ENCODE results near the gene WWOX. TPM values are rescaled to one million over a fixed set of nuclear protein-coding genes. Genes with fewer than 3 reads are reported as not detected.
A peak's percentile ranks its signal among the peaks of the same experiment; 100 is the strongest.

Gene WWOX
- total and polyA plus RNA-seq, 2 of the 4 experiments (the other 2 are of a cell fraction): 2.7 to 5.4 TPM

DNA sequence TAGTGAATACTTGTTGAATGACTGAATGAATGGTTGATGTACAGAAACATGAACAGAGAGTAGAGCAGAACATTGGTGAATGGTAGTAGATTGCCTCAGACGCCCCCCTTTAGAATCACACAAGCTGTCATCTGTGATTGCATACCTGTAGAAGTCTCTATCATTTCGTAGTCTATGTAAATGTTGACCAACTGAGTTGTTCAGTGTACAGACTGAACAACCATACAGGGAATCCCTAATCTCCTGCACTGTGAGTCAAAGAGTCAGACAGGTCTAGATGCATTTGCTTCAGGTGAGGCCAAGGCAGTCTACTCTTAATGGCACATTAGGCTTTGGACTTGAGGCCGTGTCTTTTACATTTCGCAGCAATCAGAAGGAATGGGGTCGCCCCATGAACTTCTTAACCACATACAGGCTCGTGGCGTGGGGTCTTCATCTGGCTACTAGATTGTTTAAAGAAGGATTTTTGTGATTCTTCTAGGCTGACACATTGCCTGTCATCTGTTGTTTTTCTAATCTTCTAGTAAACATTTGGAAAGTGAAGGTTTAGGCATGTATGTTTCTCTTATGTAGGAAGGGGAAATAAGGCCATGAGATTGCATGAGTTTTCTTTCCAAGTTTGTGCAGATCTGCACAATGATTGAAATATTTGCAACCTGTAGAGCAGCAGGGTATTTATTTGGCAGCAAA, 157.4 kb downstream of the WWOX start:
- H3K18ac ChIP-seq (ENCODE audit: low read depth, low read length): no peak overlapping the region
- H3K56ac ChIP-seq (ENCODE audit: extremely low read depth, insufficient read depth, low read length): no peak overlapping the region
- no peaks in the 10 kb centered on the region for H3K79me1 ChIP-seq (ENCODE audit: low read depth in 1 of 2, low read length in 2 of 2)
- H3K9ac ChIP-seq (ENCODE audit: low read depth, low read length): no peak overlapping the region
- H2BK15ac ChIP-seq (ENCODE audit: low read depth, low read length): no peak overlapping the region
- no peaks in the 10 kb centered on the region for H3K27me3 ChIP-seq (ENCODE audit: control insufficient read depth, insufficient read depth, low read length)
- no peak overlapping the region for H2AK9ac ChIP-seq (replicated peaks; ENCODE audit: low read depth, low read length, poor library complexity)
- peak overlapping the region; percentile 45; the same call in 1 of the 2 replicates for H3K4me2 ChIP-seq (ENCODE audit: low read depth, low read length)
- H2AFZ ChIP-seq (replicated peaks; ENCODE audit: low read length, poor library complexity): no peak overlapping the region
- 0 out of 2 replicates have a peak, but pooled peaks cover 2% of the 10 kb centered on the region for H3K9me3 ChIP-seq (ENCODE audit: control insufficient read depth, insufficient read depth, low read length)
- CTCF ChIA-PET: no interaction called here
- no peak overlapping the region for H3K27ac ChIP-seq (ENCODE audit: insufficient read depth, low read length)
- no peak overlapping the region for H2BK20ac ChIP-seq (ENCODE audit: low read depth, low read length)
- no peak overlapping the region for H4K5ac ChIP-seq (ENCODE audit: low read depth, low read length)
- intact Hi-C loops (cut with micrococcal nuclease): no loop called here
- H3K14ac ChIP-seq (replicated peaks; ENCODE audit: low read depth, low read length): no peak overlapping the region
- dilution Hi-C loops (cut with HindIII; ENCODE audit: low sequenced_read_pairs, unreplicated experiment): no loop called here
- no peaks in the 10 kb centered on the region for H4K20me1 ChIP-seq (ENCODE audit: insufficient read depth, low read length)
- no peaks in the 10 kb centered on the region for H3K4me1 ChIP-seq (ENCODE audit: control insufficient read depth, insufficient read depth, low read length)
- no peak overlapping the region for H2BK120ac ChIP-seq (ENCODE audit: low read depth, low read length)
- 100% methylated on average over 2 of the region's 7 CpGs; no CpG with 5 or more reads in 1 of the 2 experiments for WGBS, 2 experiments (ENCODE audit: extremely low coverage in 2 of 2, insufficient read length in 1 of 2)
- no peak overlapping the region for H4K8ac ChIP-seq (ENCODE audit: low read depth in 2 of 2, low read length in 2 of 2)
- H3K4me3 ChIP-seq (ENCODE audit: insufficient read depth, low read depth, low read length): no peak overlapping the region
- no peaks in the 10 kb centered on the region for H3K9me1 ChIP-seq (ENCODE audit: insufficient read depth, low read length)
- DNase-seq: no peak
- TF ChIP-seq MAFK (IDR thresholded peaks at IDR 0.05; ENCODE audit: low read depth, low read length) (no peak), CEBPB (IDR thresholded peaks at IDR 0.05; ENCODE audit: low read depth, low read length) (no peak), CTCF (conservative IDR thresholded peaks at IDR 0.05; ENCODE audit: low read depth, low read length) (no peak), RCOR1 (IDR thresholded peaks at IDR 0.05; ENCODE audit: insufficient replicate concordance, low read length) (no peak), NFE2L2 (IDR thresholded peaks at IDR 0.05; ENCODE audit: low read depth, low read length) (no peak), BHLHE40 (IDR thresholded peaks at IDR 0.05; ENCODE audit: low read depth, low read length) (no peak), CHD1 (IDR thresholded peaks at IDR 0.05; ENCODE audit: low read depth, low read length) (no peak), FOS (IDR thresholded peaks at IDR 0.05; ENCODE audit: low read depth, low read length) (no peak), MAZ (IDR thresholded peaks at IDR 0.05; ENCODE audit: borderline replicate concordance, low read depth, low read length) (no peak), SMC3 (IDR thresholded peaks at IDR 0.05; ENCODE audit: low read depth, low read length) (no peak), POLR2A (IDR thresholded peaks at IDR 0.05; ENCODE audit: low read depth, low read length) (no peak), RFX5 (IDR thresholded peaks at IDR 0.05; ENCODE audit: low read depth, low read length) (no peak), RAD21 (IDR thresholded peaks at IDR 0.05; ENCODE audit: low read length) (no peak), MXI1 (IDR thresholded peaks at IDR 0.05; ENCODE audit: borderline replicate concordance, low read depth, low read length) (no peak)
- TF ChIP-seq, protein P1, sequence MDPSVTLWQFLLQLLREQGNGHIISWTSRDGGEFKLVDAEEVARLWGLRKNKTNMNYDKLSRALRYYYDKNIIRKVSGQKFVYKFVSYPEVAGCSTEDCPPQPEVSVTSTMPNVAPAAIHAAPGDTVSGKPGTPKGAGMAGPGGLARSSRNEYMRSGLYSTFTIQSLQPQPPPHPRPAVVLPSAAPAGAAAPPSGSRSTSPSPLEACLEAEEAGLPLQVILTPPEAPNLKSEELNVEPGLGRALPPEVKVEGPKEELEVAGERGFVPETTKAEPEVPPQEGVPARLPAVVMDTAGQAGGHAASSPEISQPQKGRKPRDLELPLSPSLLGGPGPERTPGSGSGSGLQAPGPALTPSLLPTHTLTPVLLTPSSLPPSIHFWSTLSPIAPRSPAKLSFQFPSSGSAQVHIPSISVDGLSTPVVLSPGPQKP (IDR thresholded peaks at IDR 0.05; ENCODE audit: borderline replicate concordance, low read depth, low read length): no peak
- TF ChIP-seq, protein P2, sequence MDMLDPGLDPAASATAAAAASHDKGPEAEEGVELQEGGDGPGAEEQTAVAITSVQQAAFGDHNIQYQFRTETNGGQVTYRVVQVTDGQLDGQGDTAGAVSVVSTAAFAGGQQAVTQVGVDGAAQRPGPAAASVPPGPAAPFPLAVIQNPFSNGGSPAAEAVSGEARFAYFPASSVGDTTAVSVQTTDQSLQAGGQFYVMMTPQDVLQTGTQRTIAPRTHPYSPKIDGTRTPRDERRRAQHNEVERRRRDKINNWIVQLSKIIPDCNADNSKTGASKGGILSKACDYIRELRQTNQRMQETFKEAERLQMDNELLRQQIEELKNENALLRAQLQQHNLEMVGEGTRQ (IDR thresholded peaks at IDR 0.05; ENCODE audit: low read depth, low read length): no peak
- BruUV-seq (replicated peaks): no TSS peak
- H3K23ac ChIP-seq (ENCODE audit: low read depth, low read length): no peak overlapping the region
- no peak overlapping the region for H3K4ac ChIP-seq (ENCODE audit: low read depth, low read length)
- no peaks in the 10 kb centered on the region for H3K36me3 ChIP-seq (ENCODE audit: control insufficient read depth, insufficient read depth, low read length)
- no peak overlapping the region for H2BK5ac ChIP-seq (ENCODE audit: low read depth, low read length, poor library complexity, severe bottlenecking)
- in situ Hi-C loops (cut with MboI; ENCODE audit: low sequenced_read_pairs): no loop called here
- POLR2A ChIA-PET (ENCODE audit: unreplicated experiment): no interaction called here
- H2AK5ac ChIP-seq (ENCODE audit: low read depth, low read length): no peak overlapping the region
- no peak for ATAC-seq (ENCODE audit: low read depth)
- H4K91ac ChIP-seq (ENCODE audit: insufficient read depth, low read depth, low read length): no peak overlapping the region
